Measurements from ENCODE around the gene DSCAM.
A peak's percentile ranks its signal among the peaks of the same experiment; 100 is the strongest.

The DSCAM gene

GRCh38 chr21:40586575-40586974, 260.4 kb downstream of the DSCAM start:
- DNase-seq = no peak
- in situ Hi-C loops (cut with MboI; ENCODE audit: low pct_unique_long_range_greater_than_20kb, low sequenced_read_pairs) = no loop called here

- no peak for DNase-seq
- in situ Hi-C loops (cut with MboI; ENCODE audit: low pct_unique_long_range_greater_than_20kb, low sequenced_read_pairs) = no loop called here
Observed at GRCh38 chr21:40577285-40578043, 269.5 kb downstream of the DSCAM start.

- in situ Hi-C loops (cut with MboI; ENCODE audit: low pct_unique_long_range_greater_than_20kb, low sequenced_read_pairs) = no loop called here
Observed at GRCh38 chr21:40575976-40576375, 271.0 kb downstream of the DSCAM start.

GRCh38 chr21:40569357-40569756, 277.6 kb downstream of the DSCAM start:
- in situ Hi-C loops (cut with MboI; ENCODE audit: low pct_unique_long_range_greater_than_20kb, low sequenced_read_pairs) = no loop called here
- no peak for DNase-seq

More at GRCh38 chr21:40575976-40576375, 271.0 kb downstream of the DSCAM start:
- DNase-seq = no peak

- DNase-seq = no peak
- in situ Hi-C loops (cut with MboI; ENCODE audit: low pct_unique_long_range_greater_than_20kb, low sequenced_read_pairs) = no loop called here
Observed at GRCh38 chr21:40568807-40569206, 278.2 kb downstream of the DSCAM start.

- in situ Hi-C loops (cut with MboI; ENCODE audit: low pct_unique_long_range_greater_than_20kb, low sequenced_read_pairs) = no loop called here
- DNase-seq = no peak
Observed at GRCh38 chr21:40567501-40567900, 279.5 kb downstream of the DSCAM start.

GRCh38 chr21:40566486-40566885, 280.5 kb downstream of the DSCAM start:
- in situ Hi-C loops (cut with MboI; ENCODE audit: low pct_unique_long_range_greater_than_20kb, low sequenced_read_pairs) = no loop called here
- no peak for DNase-seq

GRCh38 chr21:40564318-40564717, 282.6 kb downstream of the DSCAM start:
- no peak for DNase-seq
- in situ Hi-C loops (cut with MboI; ENCODE audit: low pct_unique_long_range_greater_than_20kb, low sequenced_read_pairs) = no loop called here

- DNase-seq = no peak
- in situ Hi-C loops (cut with MboI; ENCODE audit: low pct_unique_long_range_greater_than_20kb, low sequenced_read_pairs) = no loop called here
Observed at GRCh38 chr21:40563900-40564299, 283.1 kb downstream of the DSCAM start.

GRCh38 chr21:40562242-40563002, 284.5 kb downstream of the DSCAM start:
- DNase-seq = no peak
- in situ Hi-C loops (cut with MboI; ENCODE audit: low pct_unique_long_range_greater_than_20kb, low sequenced_read_pairs) = no loop called here

- no peak for DNase-seq
- in situ Hi-C loops (cut with MboI; ENCODE audit: low pct_unique_long_range_greater_than_20kb, low sequenced_read_pairs) = no loop called here
Observed at GRCh38 chr21:40556442-40556968, 290.5 kb downstream of the DSCAM start.

GRCh38 chr21:40555021-40555528, 291.9 kb downstream of the DSCAM start:
- in situ Hi-C loops (cut with MboI; ENCODE audit: low pct_unique_long_range_greater_than_20kb, low sequenced_read_pairs) = no loop called here
- DNase-seq = no peak

- DNase-seq = no peak
- in situ Hi-C loops (cut with MboI; ENCODE audit: low pct_unique_long_range_greater_than_20kb, low sequenced_read_pairs) = no loop called here
Observed at GRCh38 chr21:40553781-40554180, 293.2 kb downstream of the DSCAM start.

GRCh38 chr21:40547906-40548513, 298.9 kb downstream of the DSCAM start:
- in situ Hi-C loops (cut with MboI; ENCODE audit: low pct_unique_long_range_greater_than_20kb, low sequenced_read_pairs) = no loop called here
- no peak for DNase-seq

GRCh38 chr21:40546647-40547046, 300.3 kb downstream of the DSCAM start:
- peak; percentile 50 for DNase-seq

GRCh38 chr21:40540216-40540615, 306.7 kb downstream of the DSCAM start:
- no peak for DNase-seq
- in situ Hi-C loops (cut with MboI; ENCODE audit: low pct_unique_long_range_greater_than_20kb, low sequenced_read_pairs) = no loop called here

More at GRCh38 chr21:40546647-40547046, 300.3 kb downstream of the DSCAM start:
- in situ Hi-C loops (cut with MboI; ENCODE audit: low pct_unique_long_range_greater_than_20kb, low sequenced_read_pairs) = no loop called here

- no peak for DNase-seq
- in situ Hi-C loops (cut with MboI; ENCODE audit: low pct_unique_long_range_greater_than_20kb, low sequenced_read_pairs) = no loop called here
Observed at GRCh38 chr21:40534886-40535285, 312.1 kb downstream of the DSCAM start.

GRCh38 chr21:40531431-40532110, 315.4 kb downstream of the DSCAM start:
- no peak for DNase-seq
- in situ Hi-C loops (cut with MboI; ENCODE audit: low pct_unique_long_range_greater_than_20kb, low sequenced_read_pairs) = no loop called here

GRCh38 chr21:40531016-40531415, 315.9 kb downstream of the DSCAM start:
- DNase-seq = no peak

More at GRCh38 chr21:40531016-40531415, 315.9 kb downstream of the DSCAM start:
- in situ Hi-C loops (cut with MboI; ENCODE audit: low pct_unique_long_range_greater_than_20kb, low sequenced_read_pairs) = no loop called here
